ACHN (cell line): ENCODE data around the gene CAPN7.

Experiments used
- DNase-seq: peaks from one replicate; pipeline ENCODE4 v3.0.0-alpha.2; 2015
- in situ Hi-C: cut with HindIII; loops from 2 replicates; pipeline ENCODE4 v1.10.0; 2017; ENCODE audit warnings: low sequenced_read_pairs, low pct_ligation_motif_present, low pct_unique_long_range_greater_than_20kb

Gene CAPN7

GRCh38 chr3:15266510-15267376 is 60.7 kb downstream of the CAPN7 start:
- in situ Hi-C loops = no loop called here
- no peak for DNase-seq

- in situ Hi-C loops = no loop called here
- no peak for DNase-seq
Observed at GRCh38 chr3:15267502-15267901, 61.5 kb downstream of the CAPN7 start.

GRCh38 chr3:15268033-15268631 is 62.1 kb downstream of the CAPN7 start:
- DNase-seq = peak; percentile 80
- in situ Hi-C loops = no loop called here

DNA sequence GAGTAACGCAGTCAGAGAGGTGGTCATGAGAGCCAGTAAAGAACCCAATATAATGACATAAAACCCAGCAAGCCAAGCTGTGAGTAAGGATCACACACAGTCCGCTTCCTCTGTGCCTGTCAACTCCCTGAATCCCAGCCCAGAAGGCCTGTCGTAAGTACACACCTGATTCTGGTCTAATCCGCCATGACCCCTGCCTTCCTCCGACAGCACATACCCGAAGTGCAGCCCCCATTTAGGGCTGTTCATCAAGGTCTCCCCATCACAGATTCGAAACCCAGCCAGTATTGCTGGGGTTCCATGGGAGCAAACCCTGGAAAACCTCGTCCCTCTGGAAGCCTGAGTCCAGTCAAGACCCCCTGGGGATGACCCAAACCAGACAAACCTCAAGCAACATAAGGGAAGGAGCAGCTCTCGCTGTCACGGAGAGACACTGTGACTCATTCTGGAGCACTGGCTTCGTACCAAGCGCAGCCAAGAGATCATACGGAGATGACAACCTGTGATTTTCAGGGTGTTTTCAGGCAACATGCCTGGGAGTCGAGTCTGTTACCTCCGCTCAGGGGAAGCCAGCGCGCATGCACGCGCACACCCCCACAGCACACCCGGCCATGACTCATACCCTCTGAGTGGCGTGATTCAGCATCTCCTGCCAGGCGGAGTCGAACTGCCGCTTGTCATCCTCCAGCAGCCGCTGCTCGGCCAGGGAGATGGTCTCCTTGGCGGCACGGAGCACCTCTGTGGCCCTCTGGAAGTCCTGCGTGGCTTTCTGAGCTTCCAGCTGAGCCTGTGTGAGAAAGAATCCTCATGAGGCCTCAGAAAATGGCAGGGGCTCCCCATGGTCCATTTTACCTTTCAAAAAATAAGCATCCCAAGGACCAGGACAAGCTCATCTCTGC is 63.3 kb downstream of the CAPN7 start:
- peak; percentile 93 for DNase-seq
- in situ Hi-C loops = no loop called here

DNA sequence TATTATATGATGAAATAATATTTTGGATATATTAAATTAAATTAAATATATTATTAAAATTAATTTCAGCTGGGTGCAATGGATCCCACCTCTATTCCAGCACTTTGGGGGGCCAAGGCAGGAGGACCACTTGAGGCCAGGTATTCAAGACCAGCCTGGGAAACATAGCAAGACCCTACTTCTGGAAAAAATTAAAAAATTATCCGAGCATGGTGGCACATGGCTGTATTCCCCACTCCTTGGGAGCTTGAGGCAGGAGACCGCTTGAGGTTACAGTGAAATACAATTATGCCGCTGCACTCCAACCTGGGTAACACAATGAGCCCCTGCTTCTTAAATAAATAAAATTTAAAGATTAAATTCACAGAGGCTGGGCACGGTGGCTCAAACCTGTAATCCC is 65.0 kb downstream of the CAPN7 start:
- in situ Hi-C loops = no loop called here

DNA sequence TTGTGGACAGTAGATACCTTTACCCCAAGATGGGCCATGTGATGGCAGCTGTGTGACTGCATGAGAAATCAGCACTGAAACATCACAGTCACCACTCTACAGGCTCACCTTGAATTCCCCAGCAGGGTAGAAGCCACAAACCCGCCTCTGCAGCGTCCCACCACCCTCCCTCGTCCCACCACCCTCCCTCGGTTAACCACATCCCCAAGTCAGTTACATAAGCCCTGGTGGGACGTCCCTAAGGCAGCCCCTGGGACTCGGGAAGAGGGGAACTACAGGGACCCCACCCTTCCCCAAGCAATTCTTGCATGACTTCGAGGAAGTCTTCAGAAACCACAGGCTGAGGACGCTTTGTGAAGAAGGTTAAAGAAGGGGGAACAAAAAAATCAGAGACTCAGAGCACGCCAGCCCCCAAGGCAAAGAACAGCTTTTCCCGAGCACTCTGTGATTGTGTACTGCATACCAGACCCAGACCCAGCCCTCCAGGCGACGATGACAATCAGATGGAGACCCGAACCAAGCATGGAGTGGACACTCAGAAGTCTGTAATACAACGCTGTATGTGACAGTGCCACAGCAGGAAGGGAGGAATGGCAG is 65.8 kb downstream of the CAPN7 start:
- no peak for DNase-seq
- in situ Hi-C loops = no loop called here

More for the DNA sequence above, 65.0 kb downstream of the CAPN7 start:
- no peak for DNase-seq

DNA sequence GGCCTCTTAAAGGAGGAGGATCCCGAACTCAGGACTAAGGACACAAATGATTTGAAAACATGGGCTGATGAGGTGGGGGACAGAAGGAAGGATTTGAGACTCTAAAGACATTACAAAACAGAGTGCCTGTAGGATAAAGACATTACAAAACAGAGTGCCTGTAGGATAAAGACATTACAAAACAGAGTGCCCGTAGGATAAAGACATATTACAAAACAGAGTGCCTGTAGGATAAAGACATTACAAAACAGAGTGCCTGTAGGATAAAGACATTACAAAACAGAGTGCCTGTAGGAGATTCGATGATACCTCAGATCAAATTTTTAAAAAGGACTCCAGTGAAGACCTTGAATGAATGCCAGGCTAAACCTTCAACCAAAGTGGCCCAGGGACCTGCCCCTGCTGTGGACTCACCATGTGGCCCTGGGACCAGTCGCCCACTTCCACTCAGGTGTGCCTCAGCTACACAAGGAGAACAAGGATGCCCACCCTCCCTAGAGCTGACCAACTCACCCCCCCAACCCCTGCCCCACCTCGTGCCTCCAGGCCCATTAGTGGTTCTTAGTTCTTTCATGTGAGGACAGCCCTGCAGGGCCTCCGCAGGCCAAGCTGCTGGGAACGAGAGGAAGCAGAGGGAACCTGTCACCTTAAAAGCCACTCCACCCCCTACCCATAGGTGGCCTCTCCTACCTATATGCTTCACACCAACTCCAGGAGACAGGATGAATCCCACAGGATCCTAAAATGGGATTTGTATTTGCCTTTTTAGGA is 66.6 kb downstream of the CAPN7 start:
- in situ Hi-C loops = no loop called here
- no peak for DNase-seq

DNA sequence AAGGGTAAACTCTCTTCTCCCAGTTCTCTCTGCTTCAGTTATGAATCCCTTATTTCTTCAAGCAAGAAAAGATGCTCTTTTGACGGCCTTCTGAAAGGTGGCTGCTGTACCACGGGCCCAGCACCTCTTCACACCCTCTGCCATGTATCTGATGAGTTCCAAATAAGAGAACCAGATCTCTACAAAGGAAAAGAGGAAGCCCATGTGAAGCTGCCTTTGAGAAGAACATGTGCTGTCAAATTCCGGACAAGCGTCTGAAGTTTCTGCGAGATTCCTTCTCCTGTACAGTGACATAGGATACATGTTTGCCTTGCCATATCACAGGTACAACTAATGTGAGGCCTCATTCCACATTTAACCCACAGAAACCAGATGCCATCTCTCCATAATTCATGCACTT is 67.2 kb downstream of the CAPN7 start:
- DNase-seq = no peak
- in situ Hi-C loops = no loop called here

DNA sequence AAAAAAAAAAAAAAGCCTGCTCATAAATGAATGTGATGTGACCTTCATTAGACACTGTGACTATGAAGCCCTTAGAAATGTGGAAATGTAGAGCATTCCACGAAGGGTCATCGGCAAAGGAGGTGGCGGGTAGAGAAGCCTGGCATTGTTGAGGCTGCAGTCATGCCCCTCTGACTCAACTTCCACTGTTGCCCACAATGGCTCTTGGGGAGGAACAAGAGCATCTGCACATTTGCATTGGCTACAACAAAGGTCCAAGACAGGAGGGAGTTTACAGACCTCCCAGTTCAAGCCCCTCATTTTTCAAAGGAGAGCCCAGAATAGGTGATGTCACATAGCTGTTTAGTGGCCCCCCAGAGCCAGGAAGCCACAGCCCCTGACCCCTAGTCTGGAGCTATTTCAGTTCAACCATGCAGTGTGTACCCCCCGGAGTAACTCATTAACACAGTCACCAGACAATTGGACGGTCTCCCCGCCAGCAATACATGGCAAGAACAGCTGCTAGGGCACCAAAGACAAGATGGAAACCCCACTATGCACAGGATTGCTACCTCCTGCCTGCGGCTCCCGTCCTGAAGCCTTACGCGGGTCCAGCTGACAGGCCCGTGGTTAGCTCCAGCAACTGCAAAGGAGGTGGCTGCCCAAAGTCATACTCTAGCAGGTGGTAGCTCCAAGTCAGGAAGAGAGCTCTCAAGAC is 70.1 kb downstream of the CAPN7 start:
- no peak for DNase-seq
- in situ Hi-C loops = no loop called here

DNA sequence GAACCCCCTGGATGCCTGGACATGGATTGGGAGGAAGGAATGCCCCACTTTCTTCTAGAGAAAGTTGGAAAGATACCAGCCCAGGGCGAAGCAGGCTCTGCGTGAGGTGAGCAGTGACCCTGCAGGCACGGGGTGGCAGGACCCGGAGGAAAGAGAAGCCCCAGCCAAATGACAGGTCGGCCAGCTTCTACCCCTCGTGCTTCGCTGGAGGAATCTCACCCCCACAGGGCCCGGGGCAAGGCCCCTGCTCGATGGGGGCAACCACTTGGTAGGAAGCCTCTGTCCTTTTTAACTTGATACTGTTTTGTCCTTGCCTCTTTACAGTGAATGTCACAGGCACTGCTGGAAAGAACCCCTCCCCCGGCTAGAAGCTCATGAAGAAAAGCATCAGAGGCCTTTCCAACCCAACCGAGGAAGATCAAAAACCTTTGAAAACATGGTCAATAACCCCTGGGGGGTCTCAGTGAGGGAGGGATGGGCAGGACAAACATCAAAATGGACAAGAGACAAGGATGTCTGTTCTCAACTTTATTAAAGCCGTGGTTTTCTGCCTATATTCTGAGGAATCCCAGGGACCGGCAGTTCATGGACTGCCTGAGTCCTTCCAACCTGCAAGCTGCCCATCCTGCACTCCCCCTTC is 71.9 kb downstream of the CAPN7 start:
- DNase-seq = no peak
- in situ Hi-C loops = no loop called here

DNA sequence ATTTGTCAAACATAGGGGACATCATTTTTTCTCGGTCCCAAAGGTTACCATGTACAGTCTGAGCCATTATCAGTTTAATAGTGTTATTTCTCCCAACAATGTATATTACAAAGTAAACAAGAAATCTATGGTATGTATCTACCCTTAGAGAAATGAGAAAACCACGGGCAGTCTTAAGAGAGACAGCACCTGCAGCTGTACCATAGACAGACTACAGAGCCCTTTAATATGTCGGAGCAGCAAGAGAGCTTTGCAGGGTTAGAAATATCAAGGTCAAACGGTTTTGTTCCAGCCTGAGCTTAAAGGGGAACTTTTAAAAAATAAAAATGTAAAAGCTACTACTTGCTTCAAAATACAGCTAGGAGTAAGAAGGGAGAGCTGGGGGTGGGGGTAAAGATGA is 73.2 kb downstream of the CAPN7 start:
- no peak for DNase-seq
- in situ Hi-C loops = no loop called here

- DNase-seq = no peak
- in situ Hi-C loops = no loop called here
Observed at GRCh38 chr3:15279671-15280402, 73.8 kb downstream of the CAPN7 start.

DNA sequence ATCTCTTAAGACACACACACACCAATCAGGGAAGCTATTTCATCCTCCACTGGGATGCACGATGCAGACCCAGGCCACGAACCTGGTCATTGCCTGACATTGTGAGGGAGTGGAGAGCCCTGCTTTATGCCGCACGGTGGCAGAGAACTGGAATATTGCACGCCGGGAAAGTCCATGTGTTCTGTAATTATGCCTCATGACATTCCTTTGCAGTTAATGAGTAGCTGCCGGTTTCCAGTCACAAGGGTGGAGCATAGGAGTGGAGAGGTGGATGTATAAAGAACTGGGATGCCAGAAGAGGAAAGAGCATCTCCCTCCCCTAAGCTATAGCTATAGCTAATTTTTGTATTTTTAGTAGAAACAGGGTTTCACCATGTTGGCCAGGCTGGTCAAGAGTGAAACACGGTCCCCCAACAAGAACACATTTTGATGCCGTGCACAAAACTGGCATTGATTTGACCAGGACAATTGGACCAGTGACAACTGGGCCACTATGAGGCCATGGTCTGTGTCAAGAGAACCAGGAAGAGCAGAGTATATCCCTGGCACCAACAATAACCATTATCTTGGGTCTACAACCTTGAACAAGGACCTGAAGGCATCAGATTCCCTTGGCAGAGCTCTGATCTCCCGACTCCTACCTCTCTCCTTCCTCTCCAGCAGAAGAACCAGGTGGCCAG is 74.9 kb downstream of the CAPN7 start:
- in situ Hi-C loops = no loop called here
- DNase-seq = peak; percentile 34

GRCh38 chr3:15281817-15282216 is 75.8 kb downstream of the CAPN7 start:
- no peak for DNase-seq
- in situ Hi-C loops = no loop called here

GRCh38 chr3:15283702-15284101 is 77.7 kb downstream of the CAPN7 start:
- in situ Hi-C loops = no loop called here
- DNase-seq = no peak
